ENCODE results near the gene MAJIN. TPM values are rescaled to one million over a fixed set of nuclear protein-coding genes. Genes with fewer than 3 reads are reported as not detected.

The MAJIN gene
- total and polyA plus RNA-seq, 9 of the 15 experiments (the other 6 are each of a cell fraction or from before 2014, with no cell fraction given) = 0.17 to 0.83 (median 0.24) TPM; not detected in 2

DNA sequence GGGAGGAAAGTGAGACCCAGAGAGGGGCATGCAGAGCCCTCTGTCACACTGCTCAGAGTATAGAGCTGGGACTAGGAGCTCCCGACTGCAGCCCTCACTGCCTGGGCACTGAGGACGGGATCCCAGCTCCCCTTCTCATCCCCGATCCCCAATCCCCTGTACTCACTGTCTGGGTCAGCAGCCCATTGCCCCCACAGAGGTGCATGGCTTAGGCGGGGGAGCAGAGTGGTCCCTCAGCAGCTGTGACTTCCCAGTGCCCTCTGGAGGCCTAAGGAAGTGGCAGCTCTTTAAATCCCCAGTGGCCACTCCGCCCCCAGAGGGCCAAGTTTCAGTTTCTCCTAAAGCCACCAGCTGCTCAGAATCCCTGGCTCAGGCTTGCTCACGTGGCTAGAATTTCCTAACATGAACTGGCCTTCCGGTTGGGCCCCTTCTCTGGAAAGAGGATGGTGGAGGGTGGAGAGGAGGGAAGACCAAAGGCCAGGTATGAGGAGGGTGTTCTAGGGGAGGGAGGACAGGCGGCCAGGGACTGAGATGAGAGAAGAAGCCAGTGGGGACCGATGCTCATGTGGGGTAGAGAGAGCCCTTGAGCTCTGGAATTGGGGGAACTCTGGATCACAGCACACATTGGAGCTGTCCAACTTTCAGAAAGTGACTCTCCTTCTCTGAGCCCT is 24.9 kb upstream of the MAJIN start, which contains the start of gene BATF2 (continued):
- TF ChIP-seq, protein P1, sequence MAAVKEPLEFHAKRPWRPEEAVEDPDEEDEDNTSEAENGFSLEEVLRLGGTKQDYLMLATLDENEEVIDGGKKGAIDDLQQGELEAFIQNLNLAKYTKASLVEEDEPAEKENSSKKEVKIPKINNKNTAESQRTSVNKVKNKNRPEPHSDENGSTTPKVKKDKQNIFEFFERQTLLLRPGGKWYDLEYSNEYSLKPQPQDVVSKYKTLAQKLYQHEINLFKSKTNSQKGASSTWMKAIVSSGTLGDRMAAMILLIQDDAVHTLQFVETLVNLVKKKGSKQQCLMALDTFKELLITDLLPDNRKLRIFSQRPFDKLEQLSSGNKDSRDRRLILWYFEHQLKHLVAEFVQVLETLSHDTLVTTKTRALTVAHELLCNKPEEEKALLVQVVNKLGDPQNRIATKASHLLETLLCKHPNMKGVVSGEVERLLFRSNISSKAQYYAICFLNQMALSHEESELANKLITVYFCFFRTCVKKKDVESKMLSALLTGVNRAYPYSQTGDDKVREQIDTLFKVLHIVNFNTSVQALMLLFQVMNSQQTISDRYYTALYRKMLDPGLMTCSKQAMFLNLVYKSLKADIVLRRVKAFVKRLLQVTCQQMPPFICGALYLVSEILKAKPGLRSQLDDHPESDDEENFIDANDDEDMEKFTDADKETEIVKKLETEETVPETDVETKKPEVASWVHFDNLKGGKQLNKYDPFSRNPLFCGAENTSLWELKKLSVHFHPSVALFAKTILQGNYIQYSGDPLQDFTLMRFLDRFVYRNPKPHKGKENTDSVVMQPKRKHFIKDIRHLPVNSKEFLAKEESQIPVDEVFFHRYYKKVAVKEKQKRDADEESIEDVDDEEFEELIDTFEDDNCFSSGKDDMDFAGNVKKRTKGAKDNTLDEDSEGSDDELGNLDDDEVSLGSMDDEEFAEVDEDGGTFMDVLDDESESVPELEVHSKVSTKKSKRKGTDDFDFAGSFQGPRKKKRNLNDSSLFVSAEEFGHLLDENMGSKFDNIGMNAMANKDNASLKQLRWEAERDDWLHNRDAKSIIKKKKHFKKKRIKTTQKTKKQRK (IDR thresholded peaks at IDR 0.05; ENCODE audit: borderline replicate concordance, low read depth, low read length) = no peak
- TF ChIP-seq ZNF507 (tag; conservative IDR thresholded peaks at IDR 0.05) (no peak), KDM2B (CRISPR knock-in tag; IDR thresholded peaks at IDR 0.05) (no peak), ZFP30 (CRISPR knock-in tag; IDR thresholded peaks at IDR 0.05; ENCODE audit: borderline replicate concordance) (no peak), HSF4 (CRISPR knock-in tag; IDR thresholded peaks at IDR 0.05; ENCODE audit: borderline replicate concordance) (no peak), MAFG (tag; conservative IDR thresholded peaks at IDR 0.05) (no peak), ZC3H11A (IDR thresholded peaks at IDR 0.05; ENCODE audit: low read depth, low read length) (no peak), PTRF (tag; IDR thresholded peaks at IDR 0.05) (no peak)
- TF ChIP-seq, protein P2, sequence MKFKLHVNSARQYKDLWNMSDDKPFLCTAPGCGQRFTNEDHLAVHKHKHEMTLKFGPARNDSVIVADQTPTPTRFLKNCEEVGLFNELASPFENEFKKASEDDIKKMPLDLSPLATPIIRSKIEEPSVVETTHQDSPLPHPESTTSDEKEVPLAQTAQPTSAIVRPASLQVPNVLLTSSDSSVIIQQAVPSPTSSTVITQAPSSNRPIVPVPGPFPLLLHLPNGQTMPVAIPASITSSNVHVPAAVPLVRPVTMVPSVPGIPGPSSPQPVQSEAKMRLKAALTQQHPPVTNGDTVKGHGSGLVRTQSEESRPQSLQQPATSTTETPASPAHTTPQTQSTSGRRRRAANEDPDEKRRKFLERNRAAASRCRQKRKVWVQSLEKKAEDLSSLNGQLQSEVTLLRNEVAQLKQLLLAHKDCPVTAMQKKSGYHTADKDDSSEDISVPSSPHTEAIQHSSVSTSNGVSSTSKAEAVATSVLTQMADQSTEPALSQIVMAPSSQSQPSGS (CRISPR knock-in tag; IDR thresholded peaks at IDR 0.05) = no peak
- TF ChIP-seq, protein P3, sequence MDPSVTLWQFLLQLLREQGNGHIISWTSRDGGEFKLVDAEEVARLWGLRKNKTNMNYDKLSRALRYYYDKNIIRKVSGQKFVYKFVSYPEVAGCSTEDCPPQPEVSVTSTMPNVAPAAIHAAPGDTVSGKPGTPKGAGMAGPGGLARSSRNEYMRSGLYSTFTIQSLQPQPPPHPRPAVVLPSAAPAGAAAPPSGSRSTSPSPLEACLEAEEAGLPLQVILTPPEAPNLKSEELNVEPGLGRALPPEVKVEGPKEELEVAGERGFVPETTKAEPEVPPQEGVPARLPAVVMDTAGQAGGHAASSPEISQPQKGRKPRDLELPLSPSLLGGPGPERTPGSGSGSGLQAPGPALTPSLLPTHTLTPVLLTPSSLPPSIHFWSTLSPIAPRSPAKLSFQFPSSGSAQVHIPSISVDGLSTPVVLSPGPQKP (CRISPR knock-in tag; IDR thresholded peaks at IDR 0.05) = no peak
- TF ChIP-seq, protein P4, sequence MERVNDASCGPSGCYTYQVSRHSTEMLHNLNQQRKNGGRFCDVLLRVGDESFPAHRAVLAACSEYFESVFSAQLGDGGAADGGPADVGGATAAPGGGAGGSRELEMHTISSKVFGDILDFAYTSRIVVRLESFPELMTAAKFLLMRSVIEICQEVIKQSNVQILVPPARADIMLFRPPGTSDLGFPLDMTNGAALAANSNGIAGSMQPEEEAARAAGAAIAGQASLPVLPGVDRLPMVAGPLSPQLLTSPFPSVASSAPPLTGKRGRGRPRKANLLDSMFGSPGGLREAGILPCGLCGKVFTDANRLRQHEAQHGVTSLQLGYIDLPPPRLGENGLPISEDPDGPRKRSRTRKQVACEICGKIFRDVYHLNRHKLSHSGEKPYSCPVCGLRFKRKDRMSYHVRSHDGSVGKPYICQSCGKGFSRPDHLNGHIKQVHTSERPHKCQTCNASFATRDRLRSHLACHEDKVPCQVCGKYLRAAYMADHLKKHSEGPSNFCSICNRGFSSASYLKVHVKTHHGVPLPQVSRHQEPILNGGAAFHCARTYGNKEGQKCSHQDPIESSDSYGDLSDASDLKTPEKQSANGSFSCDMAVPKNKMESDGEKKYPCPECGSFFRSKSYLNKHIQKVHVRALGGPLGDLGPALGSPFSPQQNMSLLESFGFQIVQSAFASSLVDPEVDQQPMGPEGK (CRISPR knock-in tag; IDR thresholded peaks at IDR 0.05; ENCODE audit: borderline replicate concordance) = no peak

Data from K562 (cell line).